Effector memory CD4-positive, alpha-beta T cell (primary cell): ENCODE results near the gene CRACDL.

ENCODE experiments used
- DNase-seq, 3 donors: peaks; one replicate each; pipeline ENCODE4 v3.0.0-alpha.2; 2020
- H3K27ac ChIP-seq: 2 replicates; pipeline ENCODE4 v1.7.0; 2013; ENCODE audit warnings: mild to moderate bottlenecking, low read length, moderate library complexity; ENCODE audit not compliant: insufficient read depth, poor library complexity, severe bottlenecking
- H3K27me3 ChIP-seq: replicated peaks from 2 replicates; pipeline ENCODE4 v1.7.0; 2013; ENCODE audit warnings: mild to moderate bottlenecking, low read length; ENCODE audit not compliant: insufficient read depth, control insufficient read depth, poor library complexity, severe bottlenecking
- H3K36me3 ChIP-seq: 2 replicates; pipeline ENCODE4 v1.7.0; 2013; ENCODE audit warnings: mild to moderate bottlenecking, low read length, moderate library complexity; ENCODE audit not compliant: control insufficient read depth, insufficient read depth
- H3K4me1 ChIP-seq: 2 replicates; pipeline ENCODE4 v1.7.0; 2013; ENCODE audit warnings: low read length, mild to moderate bottlenecking; ENCODE audit not compliant: control insufficient read depth, insufficient read depth, poor library complexity, severe bottlenecking
- H3K4me3 ChIP-seq: 2 replicates; pipeline ENCODE4 v1.7.0; 2013; ENCODE audit warnings: low read length, low read depth, mild to moderate bottlenecking; ENCODE audit not compliant: insufficient read depth, poor library complexity, severe bottlenecking
- H3K9me3 ChIP-seq: 2 replicates; pipeline ENCODE4 v1.7.0; 2013; ENCODE audit warnings: mild to moderate bottlenecking, low read length, moderate library complexity; ENCODE audit not compliant: control insufficient read depth

Gene CRACDL

DNA sequence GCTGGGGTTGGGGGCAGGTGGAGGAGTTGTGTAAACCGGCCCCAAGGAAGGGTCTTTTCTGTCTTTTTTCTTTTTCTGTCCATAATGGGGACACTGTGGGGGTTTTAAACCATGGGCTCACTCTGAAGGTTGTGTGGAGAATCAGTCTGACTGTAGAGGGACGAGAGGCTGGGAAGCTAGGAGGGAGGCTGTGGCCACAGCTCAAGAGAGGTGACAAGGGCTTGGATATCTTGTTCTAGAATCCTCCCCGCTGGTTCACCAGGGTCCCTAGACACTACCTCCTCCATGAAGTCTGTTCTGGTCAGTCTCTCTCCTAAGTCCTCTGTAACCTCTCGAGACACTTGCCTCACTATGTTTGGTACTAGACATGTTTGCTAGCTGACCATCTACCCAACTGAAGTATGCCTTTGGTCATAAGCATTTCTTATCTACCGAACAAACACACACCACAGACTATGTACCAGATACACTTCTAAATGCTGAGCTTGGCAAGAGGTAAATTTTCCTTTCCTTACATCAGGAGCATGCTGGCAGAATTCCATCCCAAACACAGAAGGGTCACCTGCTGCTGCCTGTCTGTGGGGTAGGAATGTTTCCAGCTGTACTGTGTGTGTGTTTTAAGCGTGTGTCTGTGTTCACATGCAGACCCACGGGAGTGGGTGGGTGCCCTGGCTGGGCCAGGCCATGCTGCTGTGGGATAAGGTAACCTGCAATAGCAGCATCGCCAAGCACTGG, 135.5 kb downstream of the CRACDL start:
- Histone ChIP-seq H3K9me3 (no peaks in the 10 kb centered on the region), H3K27ac (no peak overlapping the region), H3K4me1 (no peaks in the 10 kb centered on the region), H3K4me3 (no peak overlapping the region), H3K27me3 (no peaks in the 10 kb centered on the region), H3K36me3 (no peaks in the 10 kb centered on the region)
- DNase-seq: no peak

DNA sequence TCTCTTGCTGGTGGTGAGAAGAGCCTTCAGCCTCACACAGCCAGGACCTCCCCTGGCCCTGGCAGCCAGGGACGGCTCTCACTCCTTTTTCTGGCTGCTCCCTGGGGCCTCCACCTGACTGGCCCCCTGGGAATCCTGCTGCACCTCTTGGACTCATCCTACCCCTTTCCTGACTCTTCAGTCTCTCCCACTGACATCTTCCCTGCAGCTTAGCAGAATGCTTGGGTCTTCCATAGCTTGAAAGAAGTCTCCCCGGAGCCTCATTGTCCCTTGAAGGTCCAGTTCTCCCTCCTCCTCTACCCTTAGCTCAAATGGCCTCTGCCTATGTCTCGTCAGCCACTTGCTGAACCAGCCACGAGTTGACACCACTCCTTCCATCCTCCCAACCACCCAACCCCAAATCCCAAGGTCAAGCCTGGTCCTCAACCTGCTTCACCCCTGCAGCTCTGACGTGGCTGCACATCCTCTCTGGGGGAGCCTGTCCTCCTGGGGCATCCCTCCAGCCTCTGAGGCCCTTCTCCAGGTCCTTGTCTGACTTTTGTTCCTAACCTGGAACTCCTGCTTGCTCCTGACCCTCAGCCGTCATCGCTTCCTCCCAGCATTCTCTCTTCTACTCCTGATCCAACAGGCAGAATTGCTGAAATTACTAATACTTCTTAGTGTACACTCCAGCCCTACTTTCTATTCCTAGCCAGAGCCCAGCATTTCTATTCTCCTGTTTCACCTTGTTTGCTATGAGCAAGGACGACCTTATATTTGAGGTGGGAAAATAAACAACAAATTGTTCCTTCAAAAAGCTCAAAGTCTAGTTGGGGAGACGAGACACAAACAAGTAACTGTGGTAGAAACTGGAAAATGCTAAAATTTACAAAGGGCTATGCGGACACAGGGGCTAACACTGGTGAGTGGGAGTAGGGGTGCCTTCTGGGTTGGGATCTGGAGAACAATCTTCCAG, 136.4 kb downstream of the CRACDL start:
- Histone ChIP-seq H3K4me3 (no peak overlapping the region), H3K27me3 (no peaks in the 10 kb centered on the region), H3K36me3 (no peaks in the 10 kb centered on the region), H3K9me3 (no peaks in the 10 kb centered on the region), H3K4me1 (no peaks in the 10 kb centered on the region), H3K27ac (no peak overlapping the region)
- DNase-seq: no peak

DNA sequence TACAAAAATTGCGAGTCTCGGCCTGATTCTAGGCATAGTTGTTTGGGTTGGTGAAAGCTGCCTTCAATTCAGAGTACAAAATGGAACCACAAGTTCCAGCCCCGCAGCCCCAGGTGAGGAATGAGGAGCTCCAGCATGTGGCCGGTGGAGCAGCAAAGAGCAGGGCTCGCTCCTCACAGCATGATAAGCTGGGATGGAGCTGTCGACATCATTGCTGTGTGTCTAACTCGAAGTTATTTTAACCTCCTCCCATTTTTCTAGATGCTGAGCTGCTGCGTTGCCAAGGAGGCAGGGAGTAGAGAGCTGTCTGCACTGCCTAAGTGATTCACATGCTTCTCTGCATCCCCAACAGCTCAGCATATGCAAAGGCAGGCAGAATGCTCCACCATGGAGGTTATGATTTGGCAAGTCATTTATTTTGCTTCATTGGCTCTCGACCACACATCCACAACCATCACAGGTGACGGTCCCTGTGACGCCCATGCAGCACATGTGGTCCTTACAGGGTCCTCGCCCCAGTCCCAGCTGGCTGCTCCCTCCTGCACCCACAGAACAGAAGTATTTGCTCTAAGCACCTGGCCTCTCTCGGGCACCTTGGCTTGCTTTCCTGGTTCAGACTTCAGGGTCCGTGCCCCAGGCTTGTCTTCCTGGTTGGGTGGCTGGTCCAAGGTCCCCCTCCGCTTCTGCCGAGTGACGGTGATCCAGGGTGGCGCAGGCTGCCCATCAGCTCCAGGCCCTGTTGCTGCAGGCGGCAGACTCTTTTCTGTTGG, 139.1 kb downstream of the CRACDL start:
- Histone ChIP-seq H3K4me1 (no peaks in the 10 kb centered on the region), H3K27me3 (no peaks in the 10 kb centered on the region), H3K27ac (no peak overlapping the region), H3K9me3 (no peaks in the 10 kb centered on the region), H3K36me3 (no peaks in the 10 kb centered on the region), H3K4me3 (no peak overlapping the region)
- no peak for DNase-seq

DNA sequence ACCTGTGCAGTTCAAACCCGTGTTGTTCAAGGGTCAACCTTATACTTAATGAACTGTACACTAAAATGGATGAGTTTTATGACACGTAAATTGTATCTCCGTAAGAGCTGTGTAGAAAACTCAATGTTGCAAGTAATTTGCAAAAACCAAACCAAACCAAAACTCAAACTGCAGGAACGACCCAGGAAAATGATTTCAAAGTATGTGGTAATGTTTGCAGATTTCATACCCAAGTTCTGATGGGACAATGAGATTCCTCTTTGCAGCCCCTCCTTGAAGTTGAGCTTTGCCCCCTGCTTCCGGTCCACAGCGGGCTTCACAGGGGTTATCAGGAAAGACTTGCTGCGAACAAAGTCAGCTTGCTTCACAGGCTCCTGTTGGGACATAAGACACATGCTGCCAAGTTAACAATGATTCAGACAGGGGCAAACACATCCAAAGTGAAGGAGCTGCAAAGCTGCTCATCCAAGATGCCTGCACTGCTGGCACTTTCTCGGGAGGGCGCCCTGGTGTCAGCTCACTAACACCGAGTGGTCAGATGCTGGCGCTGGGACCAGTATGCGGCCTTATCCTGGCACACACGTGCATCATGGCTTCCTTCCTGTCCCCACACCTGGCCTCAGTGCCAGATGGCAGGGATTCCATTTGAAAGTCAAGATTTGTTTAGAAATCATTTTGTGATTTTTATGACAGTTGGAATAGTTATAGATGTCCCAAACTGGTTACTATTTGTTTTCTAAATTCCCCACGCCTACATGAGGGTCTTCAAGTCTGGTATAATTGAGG, 139.9 kb downstream of the CRACDL start:
- DNase-seq: no peak
- H3K4me3 ChIP-seq: no peak overlapping the region
- no peaks in the 10 kb centered on the region for H3K4me1 ChIP-seq
- no peaks in the 10 kb centered on the region for H3K27me3 ChIP-seq
- H3K27ac ChIP-seq: no peak overlapping the region
- H3K36me3 ChIP-seq: no peaks in the 10 kb centered on the region
- H3K9me3 ChIP-seq: no peaks in the 10 kb centered on the region

DNA sequence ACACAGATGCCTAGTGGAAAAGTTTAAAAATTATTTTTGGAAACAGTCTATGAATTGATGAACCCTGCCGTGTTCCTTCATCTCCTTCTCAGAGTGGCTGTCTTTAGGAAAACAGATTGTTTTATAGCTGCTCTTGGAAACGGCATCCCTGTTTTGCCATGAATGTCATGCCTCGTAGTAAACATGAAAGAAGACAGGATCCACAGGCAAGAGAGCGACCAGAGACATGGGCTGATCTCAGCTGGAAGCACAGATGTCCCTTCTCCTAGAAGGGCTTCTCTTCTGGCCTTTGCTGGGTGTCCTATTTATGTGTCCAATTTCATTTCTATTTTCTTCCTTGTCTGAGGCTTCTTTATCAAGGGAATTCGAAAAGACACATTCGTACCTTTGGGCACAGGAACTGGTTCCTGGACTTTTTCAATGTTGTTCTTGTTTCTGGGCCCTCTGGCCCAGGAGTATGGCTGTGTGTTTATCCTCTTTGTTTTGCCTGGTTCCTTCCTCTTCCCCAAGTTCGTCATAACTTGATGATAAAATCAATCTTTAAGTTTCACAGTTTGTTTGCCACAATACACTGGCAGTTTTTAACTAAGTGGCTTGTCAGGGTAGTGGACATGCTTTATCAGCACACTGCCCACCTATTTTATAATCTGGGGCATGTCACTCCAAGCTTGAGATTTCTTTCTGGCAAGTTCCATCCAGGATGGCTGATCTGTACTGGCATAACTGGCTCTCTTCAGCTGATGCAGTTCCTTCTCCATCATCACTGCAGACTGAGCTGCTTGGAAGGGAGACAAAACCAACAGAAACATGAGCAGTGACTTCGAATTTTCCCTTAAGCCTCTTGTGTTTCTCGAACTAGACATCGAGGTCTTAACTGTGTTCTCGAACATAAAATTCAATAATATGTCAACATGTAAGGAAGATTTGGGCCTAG, 141.9 kb downstream of the CRACDL start:
- no peaks in the 10 kb centered on the region for H3K27me3 ChIP-seq

DNA sequence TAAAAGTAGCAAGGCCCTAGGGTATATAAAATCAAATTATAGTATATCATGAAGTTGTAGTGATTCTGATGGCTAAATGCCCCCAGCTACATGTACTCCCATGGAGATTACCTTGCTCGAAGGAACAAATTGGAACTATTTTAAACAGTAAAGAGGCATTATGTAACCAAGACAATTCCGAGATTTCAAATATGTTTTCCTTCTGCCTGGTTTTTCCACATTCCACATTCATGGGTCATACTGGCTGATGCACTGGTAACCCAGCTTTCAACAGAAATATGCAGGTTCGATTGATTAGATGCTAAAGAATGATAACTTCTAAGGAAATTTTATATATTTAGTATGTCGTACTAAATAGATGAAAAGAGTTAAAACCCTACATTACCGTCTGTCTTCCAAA, 142.8 kb downstream of the CRACDL start:
- Histone ChIP-seq H3K4me1 (no peaks in the 10 kb centered on the region), H3K9me3 (no peaks in the 10 kb centered on the region), H3K27me3 (no peaks in the 10 kb centered on the region), H3K27ac (no peak overlapping the region), H3K36me3 (no peaks in the 10 kb centered on the region), H3K4me3 (no peak overlapping the region)
- DNase-seq: no peak

More for the DNA sequence above, 141.9 kb downstream of the CRACDL start:
- Histone ChIP-seq H3K36me3 (no peaks in the 10 kb centered on the region), H3K4me1 (no peaks in the 10 kb centered on the region), H3K9me3 (no peaks in the 10 kb centered on the region), H3K4me3 (no peak overlapping the region), H3K27ac (no peak overlapping the region)
- DNase-seq: no peak

DNA sequence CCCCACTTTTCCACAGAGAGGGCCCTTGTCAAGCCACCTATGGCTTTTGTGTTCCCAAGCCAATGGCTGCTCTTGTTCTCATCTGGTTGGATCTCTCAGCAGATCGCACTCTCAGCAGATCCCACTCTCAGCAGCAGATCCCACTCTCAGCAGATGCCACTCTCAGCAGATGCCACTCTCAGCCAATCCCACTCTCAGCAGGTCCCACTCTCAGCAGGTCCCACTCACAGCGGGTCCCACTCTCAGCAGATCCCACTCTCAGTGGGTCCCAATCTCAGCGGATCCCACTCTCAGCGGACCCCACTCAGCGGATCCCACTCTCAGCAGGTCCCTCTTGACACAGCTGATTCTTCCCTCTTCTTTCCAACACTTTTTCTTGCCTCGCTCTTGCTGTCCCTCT, 145.8 kb downstream of the CRACDL start:
- no peak overlapping the region for H3K27ac ChIP-seq
- H3K27me3 ChIP-seq: no peaks in the 10 kb centered on the region
- no peaks in the 10 kb centered on the region for H3K4me1 ChIP-seq
- H3K9me3 ChIP-seq: no peaks in the 10 kb centered on the region
- no peak for DNase-seq
- no peak overlapping the region for H3K4me3 ChIP-seq
- no peaks in the 10 kb centered on the region for H3K36me3 ChIP-seq

- no peak overlapping the region for H3K4me3 ChIP-seq
- no peak overlapping the region for H3K27ac ChIP-seq
Measured at GRCh38 chr2:98787700-98788099, 148.3 kb downstream of the CRACDL start.

More at GRCh38 chr2:98787700-98788099, 148.3 kb downstream of the CRACDL start:
- no peaks in the 10 kb centered on the region for H3K36me3 ChIP-seq
- no peaks in the 10 kb centered on the region for H3K4me1 ChIP-seq
- DNase-seq: no peak
- H3K27me3 ChIP-seq: no peaks in the 10 kb centered on the region
- H3K9me3 ChIP-seq: no peaks in the 10 kb centered on the region
